Measurements from ENCODE around the gene SEC62.

DNA sequence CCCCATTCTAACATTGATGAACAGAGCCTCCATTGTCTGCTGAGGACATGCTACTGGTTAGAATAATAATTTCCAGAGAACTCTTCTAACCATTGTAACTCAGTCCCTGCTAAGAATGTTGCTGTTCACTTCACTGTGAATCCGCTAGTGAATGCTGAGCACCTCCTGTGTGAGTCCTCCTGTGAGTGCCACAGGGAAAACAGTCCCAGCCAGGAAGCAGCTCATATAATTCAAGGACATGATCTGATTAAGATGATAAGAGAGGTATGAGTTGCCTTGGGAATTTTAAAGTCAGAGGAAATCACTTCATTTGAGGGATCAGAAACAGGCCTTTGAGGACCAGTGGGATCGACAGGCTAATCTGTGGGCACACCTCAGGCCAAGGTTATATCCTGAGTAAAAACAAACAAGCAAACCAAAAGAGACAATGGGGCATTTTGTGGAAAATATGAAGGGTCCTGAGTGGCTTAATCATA, 37.3 kb downstream of the SEC62 start:
- no peak for TF ChIP-seq CTCF (IDR thresholded peaks at IDR 0.05)
- TF ChIP-seq POLR2A (IDR thresholded peaks at IDR 0.05) = no peak
